GM21423 (cell line): ENCODE results near the gene LRMDA.
A peak's percentile ranks its signal among the peaks of the same experiment; 100 is the strongest.

Experiments
- ATAC-seq: cut with Tn5 transposase; IDR thresholded peaks from one replicate; pipeline ENCODE4 v1.9.1; 2021; ENCODE audit warnings: mild to moderate bottlenecking, moderate library complexity; ENCODE audit not compliant: unreplicated experiment

The LRMDA gene

GRCh38 chr10:76302961-76303630, 871.7 kb downstream of the LRMDA start:
- ATAC-seq = no peak

GRCh38 chr10:76303682-76304316, 872.4 kb downstream of the LRMDA start:
- no peak for ATAC-seq

DNA sequence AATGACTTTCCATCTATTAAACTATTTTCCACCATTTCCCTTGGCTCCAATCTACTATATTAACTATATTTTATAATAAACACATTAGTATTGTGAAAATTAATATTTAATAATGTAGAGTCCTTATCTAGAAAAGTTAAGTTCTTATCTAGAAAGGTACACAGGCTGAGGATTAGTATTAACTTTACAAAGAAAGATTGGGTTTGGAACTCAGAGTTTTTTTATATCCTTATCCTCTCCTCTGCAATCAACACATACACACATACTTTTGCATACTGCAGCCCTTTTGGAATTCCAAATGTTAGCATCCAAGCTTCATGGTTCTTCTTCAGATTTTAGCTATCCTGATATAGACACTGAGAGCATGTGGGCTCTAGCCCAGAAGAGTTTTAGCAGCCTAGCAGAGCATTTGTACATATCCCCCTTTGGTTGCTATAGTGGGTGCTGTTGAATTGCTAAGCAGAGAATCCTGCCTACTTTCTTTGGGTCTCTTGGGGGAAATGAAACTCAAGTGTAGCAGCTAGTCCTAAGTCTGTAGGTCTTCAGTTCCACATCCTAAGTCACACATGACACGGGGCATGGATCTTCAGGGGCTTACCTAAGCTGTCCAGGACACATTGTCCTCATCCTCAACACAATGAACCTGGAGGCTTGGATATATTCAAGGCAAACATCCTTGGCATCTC, 874.6 kb downstream of the LRMDA start:
- ATAC-seq = no peak

DNA sequence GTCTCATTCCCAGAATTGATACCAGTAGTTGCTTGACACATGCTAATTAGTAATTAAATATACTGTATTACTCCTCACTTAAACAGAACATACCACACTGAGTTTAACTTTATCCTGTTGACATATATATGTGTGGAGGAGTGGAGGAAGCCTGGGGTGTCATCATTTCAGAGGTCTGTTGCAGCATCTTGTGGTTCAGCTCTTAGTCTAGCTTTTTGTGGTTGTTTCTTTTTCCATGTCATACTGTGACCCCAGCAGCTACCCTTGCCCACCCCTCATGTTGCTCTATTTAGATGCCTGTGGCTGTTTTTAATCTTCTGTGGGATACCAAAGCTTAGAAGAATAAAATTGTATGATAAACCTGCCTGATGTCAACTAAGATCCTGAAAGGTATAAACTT, 875.4 kb downstream of the LRMDA start:
- ATAC-seq = no peak

DNA sequence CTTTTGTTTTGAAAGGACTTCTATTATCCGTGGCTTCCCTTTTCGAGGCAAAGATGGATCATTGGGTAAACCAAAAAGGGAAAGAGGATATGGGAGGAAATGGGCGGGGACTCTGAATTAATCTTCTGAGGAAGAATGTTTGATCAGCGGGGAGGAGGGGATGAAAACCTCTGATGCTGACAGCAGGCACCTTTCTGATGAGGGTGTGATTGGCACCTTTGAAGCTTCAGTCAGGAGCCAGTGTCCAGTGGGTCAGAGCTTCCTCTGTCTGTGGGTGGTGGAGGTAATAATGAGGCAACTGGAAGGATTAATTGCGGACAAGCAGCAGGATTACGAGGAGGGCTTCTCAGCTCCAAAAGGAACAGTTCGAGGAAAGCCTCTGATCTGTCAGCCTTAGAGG, 877.6 kb downstream of the LRMDA start:
- ATAC-seq = no peak

DNA sequence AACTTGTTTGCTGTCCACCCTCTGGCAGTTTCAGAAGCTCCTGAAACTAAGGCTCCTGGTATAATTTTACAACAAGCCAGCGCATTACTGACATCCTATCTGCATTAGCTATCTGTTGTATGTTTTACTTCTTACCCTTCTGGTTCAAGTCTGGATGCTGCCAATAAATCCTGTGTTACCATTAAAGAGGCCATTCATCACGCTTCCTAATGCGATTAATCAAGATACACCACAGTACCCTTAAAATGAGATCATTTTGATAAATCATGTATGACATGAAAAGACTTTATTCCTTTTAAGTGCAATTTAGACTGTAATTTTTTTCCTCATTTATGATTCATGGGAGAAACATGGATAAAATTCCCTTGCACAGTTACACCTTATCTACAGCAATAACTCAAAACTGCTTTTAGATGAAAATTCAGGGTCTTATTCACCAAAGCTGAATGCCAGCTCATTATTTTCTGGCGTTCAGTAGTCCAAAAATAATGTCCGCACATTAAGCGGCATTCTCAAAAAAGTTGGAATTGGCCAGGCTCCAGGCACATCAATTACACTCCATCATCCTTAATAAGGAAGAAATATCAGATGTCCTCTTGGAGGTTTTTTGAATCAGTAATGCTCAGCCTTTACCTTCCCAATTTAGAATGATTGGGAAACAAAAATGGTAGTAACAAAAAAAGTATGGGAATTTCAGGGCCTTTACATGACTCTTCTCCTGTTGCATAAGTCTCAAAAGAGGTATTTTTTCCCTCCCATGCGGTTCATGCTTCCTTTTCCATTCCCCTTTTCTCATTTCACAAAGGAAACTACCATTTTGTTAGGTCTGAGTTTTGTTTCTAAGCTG, 878.5 kb downstream of the LRMDA start:
- no peak for ATAC-seq

- no peak for ATAC-seq
Observed at GRCh38 chr10:76310588-76311080, 879.2 kb downstream of the LRMDA start.

- peak; percentile 59 for ATAC-seq
Observed at GRCh38 chr10:76311752-76312636, 880.6 kb downstream of the LRMDA start.

DNA sequence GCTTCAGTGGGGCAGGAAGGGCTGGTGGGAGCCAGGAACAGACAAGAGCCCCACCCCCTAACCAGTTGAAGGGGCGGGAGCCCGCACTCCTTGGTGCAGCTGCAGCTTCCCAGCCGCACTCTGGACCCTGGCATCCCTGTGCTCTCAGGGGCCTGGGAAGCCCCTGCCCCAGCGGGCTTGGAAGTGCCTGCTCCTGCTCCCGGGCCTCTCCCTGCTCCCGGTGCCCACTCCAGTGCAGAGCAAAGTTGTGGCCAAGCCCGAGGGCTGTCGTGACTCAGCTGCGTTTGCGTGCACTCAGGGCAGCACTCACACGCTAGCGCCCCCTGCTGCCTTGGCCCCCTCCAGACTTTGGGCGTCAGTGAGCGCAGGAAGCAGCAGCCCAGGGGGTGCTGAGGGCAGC, 883.8 kb downstream of the LRMDA start:
- no peak for ATAC-seq

- ATAC-seq = no peak
Observed at GRCh38 chr10:76316234-76316633, 884.8 kb downstream of the LRMDA start.

GRCh38 chr10:76317078-76317477, 885.7 kb downstream of the LRMDA start:
- ATAC-seq = no peak

DNA sequence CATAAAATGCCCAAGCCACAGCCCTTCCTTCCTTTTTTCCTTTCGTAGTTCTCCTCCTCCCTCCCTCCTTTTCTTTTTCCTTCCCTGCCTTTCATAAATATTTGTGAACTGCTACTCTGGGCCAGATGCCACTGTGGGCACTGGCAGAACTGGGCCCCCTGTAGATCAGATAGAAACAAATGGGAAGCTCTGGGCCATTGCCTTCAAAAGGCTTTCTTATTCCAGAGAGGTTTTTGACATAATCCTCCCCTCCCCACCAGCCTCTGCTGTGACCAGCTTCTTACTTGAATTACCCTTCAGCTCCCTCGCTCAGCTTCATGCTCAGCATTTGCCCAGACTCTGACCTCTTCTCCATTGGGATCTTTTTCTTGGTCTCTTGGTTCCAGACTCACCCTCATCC, 886.8 kb downstream of the LRMDA start:
- no peak for ATAC-seq

DNA sequence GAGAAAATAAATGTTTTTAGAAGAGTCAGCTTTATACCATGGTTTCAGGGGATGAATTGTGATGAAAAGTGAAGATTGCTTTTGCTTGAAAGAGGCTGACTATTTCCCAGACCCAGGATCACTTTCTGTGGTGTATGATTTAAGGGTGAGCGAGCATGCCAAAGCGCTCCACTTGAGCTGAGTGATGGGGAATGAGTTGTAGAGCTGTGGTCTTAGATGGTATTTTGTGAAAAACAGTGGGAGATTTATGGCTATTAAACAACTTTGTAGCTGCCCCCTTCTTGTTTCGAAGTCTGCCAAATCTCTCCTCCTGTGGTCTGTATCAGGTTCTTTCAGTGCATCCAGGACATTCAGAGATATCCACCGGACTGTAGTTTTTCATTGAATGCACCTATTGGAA, 888.2 kb downstream of the LRMDA start:
- ATAC-seq = no peak

GRCh38 chr10:76324283-76324682, 892.9 kb downstream of the LRMDA start:
- no peak for ATAC-seq

- no peak for ATAC-seq
Observed at GRCh38 chr10:76327441-76327840, 896.0 kb downstream of the LRMDA start.

- ATAC-seq = no peak
Observed at GRCh38 chr10:76328348-76328747, 896.9 kb downstream of the LRMDA start.

- ATAC-seq = no peak
Observed at GRCh38 chr10:76329891-76330575, 898.6 kb downstream of the LRMDA start.

DNA sequence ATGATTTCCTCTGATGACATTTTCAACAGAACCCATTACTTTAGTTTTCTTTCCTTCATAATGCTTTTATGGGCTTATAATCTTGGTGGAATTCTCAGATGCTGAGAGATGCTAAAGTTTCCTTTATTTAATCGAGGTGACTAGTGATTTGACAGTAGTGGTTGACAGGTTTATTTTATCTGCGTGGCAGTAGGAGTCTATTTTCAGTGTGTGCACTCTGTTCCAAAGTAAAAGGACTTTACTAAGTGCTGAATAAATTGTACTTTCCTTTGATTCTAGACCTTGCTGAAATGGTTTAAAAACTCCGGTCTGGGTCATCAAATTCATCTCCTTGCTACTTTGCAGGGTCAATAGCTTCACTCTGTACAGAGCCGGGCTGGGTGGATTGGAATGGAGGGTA, 900.3 kb downstream of the LRMDA start:
- no peak for ATAC-seq

DNA sequence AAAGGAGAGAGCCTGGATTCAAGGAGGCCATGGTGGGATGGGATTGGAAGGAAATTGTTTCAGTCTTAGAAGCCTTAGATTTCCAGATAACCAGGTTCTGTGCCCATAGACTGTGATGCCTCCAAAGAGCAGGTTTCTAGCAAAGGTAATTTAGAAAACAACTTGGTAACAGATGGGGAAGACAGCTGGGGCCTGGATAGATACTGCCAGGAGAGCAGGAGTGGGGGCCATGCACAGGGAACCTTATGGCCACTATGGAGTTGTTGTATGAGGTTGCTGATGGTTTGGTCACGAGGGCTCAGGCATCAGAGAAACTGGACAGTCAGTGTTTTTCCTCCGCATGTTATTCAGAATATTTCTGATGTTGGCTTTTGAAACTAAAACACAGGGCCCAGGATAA, 901.9 kb downstream of the LRMDA start:
- ATAC-seq = no peak

DNA sequence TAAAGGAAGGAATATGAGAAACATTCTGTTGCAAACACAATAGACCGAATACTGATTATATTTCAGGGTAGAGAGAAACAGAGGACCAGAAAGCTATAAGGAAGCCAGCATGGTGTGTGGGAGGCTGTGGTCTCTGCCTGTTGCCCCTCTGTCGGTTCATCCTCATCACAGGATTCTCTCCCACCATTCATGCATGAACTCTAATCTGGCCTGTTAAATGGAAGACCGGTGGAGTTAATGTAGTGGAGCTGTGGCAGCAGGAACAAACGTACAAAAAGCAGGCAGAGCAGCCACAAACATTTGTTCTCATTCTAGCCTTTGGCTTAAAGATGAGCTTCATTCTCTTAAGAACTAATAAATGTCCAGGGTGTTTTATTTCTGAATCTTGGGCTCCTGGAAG, 902.4 kb downstream of the LRMDA start:
- no peak for ATAC-seq
